Activated naive CD4-positive, alpha-beta T cell treated with anti-CD3 and anti-CD28 coated beads, Interleukin-2, amount 50 U/mL, for 24 hours (primary cell): ENCODE data around the gene LYRM1.

ENCODE experiments used
- H3K27ac Mint-ChIP-seq: one replicate; pipeline ENCODE4 v1.8.0; 2021; ENCODE audit warnings: mild to moderate bottlenecking, mixed read lengths
- H3K27me3 Mint-ChIP-seq: one replicate; pipeline ENCODE4 v1.8.0; 2021; ENCODE audit warnings: mixed read lengths
- H3K36me3 Mint-ChIP-seq: one replicate; pipeline ENCODE4 v1.8.0; 2021; ENCODE audit warnings: mixed read lengths
- H3K4me1 Mint-ChIP-seq: one replicate; pipeline ENCODE4 v1.8.0; 2021; ENCODE audit warnings: mixed read lengths
- H3K4me3 Mint-ChIP-seq: one replicate; pipeline ENCODE4 v1.8.0; 2021; ENCODE audit warnings: mild to moderate bottlenecking, mixed read lengths
- H3K9me3 Mint-ChIP-seq: one replicate; pipeline ENCODE4 v1.8.0; 2021; ENCODE audit warnings: mixed read lengths

The LYRM1 gene

GRCh38 chr16:20866801-20867200, 33.8 kb upstream of the LYRM1 start:
- no peaks in the 10 kb centered on the region for H3K27me3 Mint-ChIP-seq
- H3K4me1 Mint-ChIP-seq, result peaks cover 31% of the 10 kb centered on the region
- no peak overlapping the region for H3K4me3 Mint-ChIP-seq
- no peak overlapping the region for H3K27ac Mint-ChIP-seq
- H3K9me3 Mint-ChIP-seq, result no peaks in the 10 kb centered on the region
- peaks cover 14% of the 10 kb centered on the region for H3K36me3 Mint-ChIP-seq

DNA sequence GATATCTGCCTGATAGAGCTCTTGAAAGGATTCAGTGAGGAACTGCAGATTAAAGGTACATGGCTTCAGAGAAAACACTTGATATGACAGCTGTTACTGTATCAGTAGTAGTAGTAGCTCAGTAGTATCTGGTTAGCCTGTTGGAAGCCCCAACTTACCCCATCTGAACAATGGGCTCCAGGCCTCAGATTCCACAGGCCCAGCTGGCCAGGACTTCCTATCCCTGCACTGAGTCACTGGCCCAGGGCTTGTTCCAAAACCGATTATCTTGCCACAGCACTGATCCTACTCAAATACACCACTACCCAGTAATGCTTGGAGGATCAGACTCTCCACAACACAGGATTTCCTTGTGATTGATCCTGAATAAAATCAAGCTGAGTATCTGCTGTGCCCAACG, 33.0 kb upstream of the LYRM1 start:
- Mint-ChIP-seq H3K36me3 (peaks cover 10% of the 10 kb centered on the region), H3K4me1 (peaks cover 39% of the 10 kb centered on the region), H3K4me3 (no peak overlapping the region), H3K27ac (no peak overlapping the region), H3K9me3 (no peaks in the 10 kb centered on the region), H3K27me3 (no peaks in the 10 kb centered on the region)

DNA sequence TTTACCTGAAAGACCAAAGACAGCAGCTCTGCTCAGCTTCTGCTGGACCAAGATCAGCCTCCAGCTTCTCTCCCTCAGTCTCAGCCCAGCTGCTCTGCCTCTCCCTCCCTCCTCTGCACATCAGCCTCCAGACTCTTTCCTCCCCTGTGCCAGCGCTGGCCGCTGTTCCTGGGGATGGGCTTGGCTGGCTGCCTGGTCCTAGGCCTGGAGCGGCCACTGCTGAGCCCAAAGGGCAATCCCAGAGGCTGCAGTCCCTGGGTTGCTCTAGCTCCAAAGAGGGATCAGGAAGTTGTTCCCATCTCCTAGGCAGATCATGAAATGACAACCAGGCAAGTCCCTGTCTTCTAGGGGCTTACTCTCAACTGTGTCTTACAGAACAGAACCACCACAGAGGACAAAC, 31.7 kb upstream of the LYRM1 start:
- Mint-ChIP-seq H3K27ac (no peak overlapping the region), H3K4me1 (peaks cover 48% of the 10 kb centered on the region), H3K4me3 (no peak overlapping the region), H3K36me3 (peaks cover 10% of the 10 kb centered on the region), H3K9me3 (no peaks in the 10 kb centered on the region), H3K27me3 (no peaks in the 10 kb centered on the region)

DNA sequence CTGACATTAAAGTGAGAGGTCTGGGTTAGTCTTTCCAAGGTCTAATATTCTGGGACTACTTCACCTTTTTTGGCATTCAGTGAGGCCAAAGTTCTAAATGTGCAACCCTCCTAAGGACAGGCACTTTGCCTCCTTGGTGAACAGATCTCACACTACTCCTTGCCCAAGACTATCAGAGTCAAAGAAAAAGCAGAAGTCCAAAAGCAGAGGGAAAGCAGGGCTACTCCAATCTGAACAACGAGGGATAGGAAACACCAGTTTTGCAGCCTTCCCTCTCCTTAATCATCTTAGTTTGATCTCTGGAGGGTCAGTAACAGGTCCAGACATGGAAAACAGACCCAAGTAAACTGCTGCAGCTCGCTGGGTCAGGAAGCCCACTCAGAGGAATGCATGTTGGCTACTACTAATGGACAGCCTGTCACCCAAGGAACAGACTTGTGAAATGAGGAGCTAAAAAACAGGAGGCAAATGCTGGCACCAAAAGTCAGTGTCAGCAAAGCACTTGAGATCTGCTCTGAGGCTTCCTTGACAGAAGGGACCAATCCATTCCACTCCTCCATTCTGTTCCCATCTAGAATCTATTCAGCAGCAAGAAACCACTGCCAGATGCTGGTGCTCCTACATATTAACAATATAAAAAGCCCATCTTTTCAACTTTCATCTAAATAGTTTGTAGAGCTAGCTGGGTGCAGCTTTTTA, 30.3 kb upstream of the LYRM1 start:
- Mint-ChIP-seq H3K27me3 (no peaks in the 10 kb centered on the region), H3K4me3 (no peak overlapping the region), H3K27ac (no peak overlapping the region), H3K4me1 (peaks cover 53% of the 10 kb centered on the region), H3K36me3 (peaks cover 7% of the 10 kb centered on the region), H3K9me3 (no peaks in the 10 kb centered on the region)

- Mint-ChIP-seq H3K27ac (no peak overlapping the region), H3K36me3 (peaks cover 7% of the 10 kb centered on the region), H3K9me3 (no peaks in the 10 kb centered on the region), H3K4me3 (no peak overlapping the region), H3K27me3 (no peaks in the 10 kb centered on the region), H3K4me1 (peaks cover 59% of the 10 kb centered on the region)
Measured at GRCh38 chr16:20871258-20871657, 29.3 kb upstream of the LYRM1 start.

- no peak overlapping the region for H3K27ac Mint-ChIP-seq
- H3K9me3 Mint-ChIP-seq, result no peaks in the 10 kb centered on the region
- H3K27me3 Mint-ChIP-seq, result no peaks in the 10 kb centered on the region
- H3K4me1 Mint-ChIP-seq, result peaks cover 55% of the 10 kb centered on the region
- H3K4me3 Mint-ChIP-seq, result no peak overlapping the region
- peaks cover 4% of the 10 kb centered on the region for H3K36me3 Mint-ChIP-seq
Measured at GRCh38 chr16:20871941-20872815, 28.4 kb upstream of the LYRM1 start.

DNA sequence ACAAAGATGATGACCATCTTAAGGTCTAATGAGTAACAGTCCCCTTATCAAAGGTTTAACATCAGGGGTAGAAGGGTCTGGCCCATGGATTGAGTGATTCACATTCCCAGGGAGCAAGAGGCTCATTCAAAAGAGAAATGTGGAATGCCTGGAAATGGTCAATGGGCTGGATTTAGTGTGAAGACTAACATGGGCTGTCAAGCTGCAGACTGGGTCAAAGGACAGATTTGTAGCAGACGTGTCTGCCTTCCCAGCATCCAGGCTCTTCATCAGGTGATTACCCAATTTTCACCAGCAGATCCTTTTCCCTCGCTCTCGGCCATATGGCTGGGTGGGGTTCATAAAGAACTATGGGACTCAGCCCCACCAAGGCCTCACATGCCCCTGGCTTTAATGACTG, 27.2 kb upstream of the LYRM1 start:
- Mint-ChIP-seq H3K9me3 (no peaks in the 10 kb centered on the region), H3K36me3 (peaks cover 4% of the 10 kb centered on the region), H3K4me1 (peaks cover 57% of the 10 kb centered on the region), H3K4me3 (peak overlapping the region; percentile 68), H3K27me3 (no peaks in the 10 kb centered on the region), H3K27ac (peak overlapping the region; percentile 66)

GRCh38 chr16:20874088-20874581, 26.4 kb upstream of the LYRM1 start:
- Mint-ChIP-seq H3K36me3 (peaks cover 2% of the 10 kb centered on the region), H3K4me1 (peaks cover 65% of the 10 kb centered on the region), H3K4me3 (peak overlapping the region; percentile 68), H3K9me3 (no peaks in the 10 kb centered on the region), H3K27me3 (no peaks in the 10 kb centered on the region), H3K27ac (peak overlapping the region; percentile 71)

DNA sequence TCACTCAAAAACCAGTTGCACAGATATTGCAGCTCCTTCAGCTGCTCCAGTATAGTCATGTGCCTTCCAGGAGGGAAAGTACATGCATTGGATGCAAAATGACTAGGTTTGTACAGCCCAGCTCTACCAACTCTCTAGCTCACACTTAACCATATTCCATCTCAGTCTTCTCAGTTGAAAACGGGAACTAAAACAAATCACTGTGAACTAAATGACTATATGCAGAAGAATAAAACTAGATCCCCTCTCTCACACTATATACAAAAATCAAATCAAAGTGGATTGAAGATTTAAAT, 25.3 kb upstream of the LYRM1 start:
- Mint-ChIP-seq H3K27me3 (no peaks in the 10 kb centered on the region), H3K4me3 (peak overlapping the region; percentile 41), H3K36me3 (peaks cover 2% of the 10 kb centered on the region), H3K27ac (peak overlapping the region; percentile 37), H3K4me1 (peaks cover 72% of the 10 kb centered on the region), H3K9me3 (no peaks in the 10 kb centered on the region)

DNA sequence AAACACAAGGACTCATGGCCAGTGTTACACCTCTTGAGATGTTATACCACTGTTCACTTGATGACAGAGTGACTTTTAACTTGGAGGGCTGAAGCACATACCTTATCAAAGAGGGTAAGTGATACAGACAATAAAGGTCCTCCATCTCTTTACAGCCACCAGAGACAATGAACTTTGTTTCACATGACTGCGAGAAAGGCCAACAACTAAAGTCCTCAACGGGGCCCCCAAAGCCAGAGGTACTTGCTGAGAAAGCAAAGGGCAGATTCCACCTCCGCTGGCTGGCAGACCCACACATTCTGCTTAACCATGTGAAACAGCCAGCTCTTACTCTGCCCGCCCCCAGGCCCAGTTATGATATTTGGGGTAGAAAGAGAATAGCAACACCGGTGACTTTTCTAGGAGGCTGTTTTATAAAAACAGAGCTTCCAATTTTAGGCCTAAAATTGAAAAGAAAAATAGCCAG, 21.9 kb upstream of the LYRM1 start:
- H3K4me3 Mint-ChIP-seq, result no peak overlapping the region
- peaks cover 2% of the 10 kb centered on the region for H3K36me3 Mint-ChIP-seq
- H3K27ac Mint-ChIP-seq, result peak overlapping the region; percentile 23
- H3K4me1 Mint-ChIP-seq, result peaks cover 52% of the 10 kb centered on the region
- no peaks in the 10 kb centered on the region for H3K9me3 Mint-ChIP-seq
- no peaks in the 10 kb centered on the region for H3K27me3 Mint-ChIP-seq

DNA sequence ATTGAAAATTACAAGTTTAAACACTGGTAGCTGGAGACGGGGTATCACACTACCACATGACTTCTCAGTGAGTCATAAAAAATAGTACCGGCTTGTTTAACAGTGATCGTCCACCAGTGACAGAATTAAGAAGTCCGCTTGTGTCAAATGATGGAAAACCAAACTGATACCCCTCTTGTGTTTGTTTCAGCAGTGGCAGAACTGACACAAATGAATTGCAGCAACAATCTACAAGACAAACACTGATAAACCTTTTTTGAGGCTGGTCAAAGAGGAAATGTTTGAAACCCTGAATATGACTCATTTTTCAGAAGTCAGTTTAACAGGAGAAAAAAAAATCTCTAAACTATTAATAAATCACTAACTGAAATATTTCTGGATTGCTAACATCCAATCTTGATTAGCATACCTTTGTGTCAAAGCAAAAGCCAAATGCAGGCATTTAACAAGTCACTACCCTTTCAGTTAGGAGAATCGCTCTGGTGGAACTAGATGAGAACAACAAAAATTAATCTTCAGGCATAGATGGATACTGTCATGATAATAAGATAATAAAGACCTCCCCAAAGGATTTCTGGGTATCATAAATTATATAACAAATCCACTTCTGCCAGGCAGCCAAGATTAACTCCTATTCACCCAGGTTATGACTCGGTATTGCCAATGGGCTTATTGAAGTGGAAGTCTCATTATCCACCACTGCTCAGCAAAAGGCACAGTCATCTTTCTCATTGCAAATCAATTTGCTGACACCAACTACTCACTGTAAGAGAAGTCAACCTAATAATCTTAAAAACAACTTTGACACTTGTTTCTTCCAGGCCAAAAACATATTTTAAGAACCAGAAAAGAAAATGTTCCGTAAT, 21.2 kb upstream of the LYRM1 start:
- no peaks in the 10 kb centered on the region for H3K27me3 Mint-ChIP-seq
- peaks cover 2% of the 10 kb centered on the region for H3K36me3 Mint-ChIP-seq
- H3K9me3 Mint-ChIP-seq, result no peaks in the 10 kb centered on the region
- H3K27ac Mint-ChIP-seq, result no peak overlapping the region
- H3K4me3 Mint-ChIP-seq, result no peak overlapping the region
- peaks cover 52% of the 10 kb centered on the region for H3K4me1 Mint-ChIP-seq

DNA sequence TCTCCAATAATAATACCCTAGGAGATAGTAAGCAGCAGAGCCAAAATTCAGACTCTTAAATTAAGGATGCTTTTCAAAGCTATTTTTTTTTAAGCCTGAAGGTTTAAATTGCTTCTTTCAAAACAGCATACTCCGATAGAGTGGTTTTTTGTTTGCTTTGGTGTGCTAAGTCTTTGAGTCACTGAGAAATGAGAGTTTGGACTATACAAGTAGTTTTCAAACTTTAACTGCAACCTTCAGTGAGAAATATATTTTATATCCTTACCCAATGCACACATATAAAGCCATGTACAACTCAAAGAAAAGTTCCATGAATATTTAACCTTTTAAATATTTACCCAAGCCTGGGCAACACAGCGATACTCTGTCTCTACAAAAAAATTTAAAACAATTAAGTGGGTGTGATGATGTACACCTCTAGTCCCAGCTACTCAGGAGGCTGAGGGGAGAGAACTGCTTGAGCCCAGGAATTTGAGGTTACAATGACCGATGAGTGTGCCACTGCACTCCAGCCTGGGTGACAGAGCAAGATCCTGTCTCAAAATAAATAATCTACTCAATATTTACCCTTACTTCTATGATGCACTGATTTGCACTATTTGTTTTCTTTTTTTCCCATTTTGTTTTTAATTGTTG, 19.6 kb upstream of the LYRM1 start:
- Mint-ChIP-seq H3K4me3 (no peak overlapping the region), H3K4me1 (peaks cover 41% of the 10 kb centered on the region), H3K9me3 (no peaks in the 10 kb centered on the region), H3K27me3 (no peaks in the 10 kb centered on the region), H3K27ac (no peak overlapping the region), H3K36me3 (peaks cover 2% of the 10 kb centered on the region)

GRCh38 chr16:20881503-20881878, 19.1 kb upstream of the LYRM1 start:
- Mint-ChIP-seq H3K4me3 (no peak overlapping the region), H3K4me1 (peaks cover 40% of the 10 kb centered on the region), H3K27me3 (no peaks in the 10 kb centered on the region), H3K9me3 (no peaks in the 10 kb centered on the region), H3K36me3 (peaks cover 6% of the 10 kb centered on the region), H3K27ac (no peak overlapping the region)

DNA sequence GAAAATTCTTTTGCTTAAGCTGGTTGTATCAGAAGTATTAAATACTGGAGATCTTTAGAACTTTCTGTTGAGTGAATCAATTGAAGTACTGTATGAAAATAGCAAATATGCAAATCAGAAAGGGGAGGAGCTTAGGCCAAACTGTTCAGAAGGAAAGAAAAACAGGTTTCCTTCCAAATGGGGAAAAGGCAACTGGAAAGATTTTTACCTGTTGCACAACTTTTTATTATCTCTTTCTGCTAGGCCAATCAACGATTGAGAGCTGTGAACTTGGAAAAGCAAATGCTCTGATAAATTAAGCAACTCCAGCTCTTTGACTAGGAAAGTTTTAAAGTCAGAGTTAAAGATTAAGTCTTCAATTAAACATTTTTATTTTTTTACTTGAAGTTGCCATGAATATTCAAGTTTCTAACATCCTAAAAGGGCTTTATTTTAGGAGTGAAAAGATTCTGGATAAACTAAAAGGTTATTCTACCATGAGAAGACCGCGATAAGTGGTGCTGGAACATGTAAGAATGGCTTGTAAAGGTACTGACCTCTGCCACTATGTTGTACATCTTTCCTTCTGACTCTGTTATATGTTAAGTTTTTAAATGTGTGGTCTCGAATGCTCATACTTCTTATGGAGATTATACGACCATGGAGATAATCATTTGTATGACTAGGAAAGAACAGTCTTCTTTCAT, 16.9 kb upstream of the LYRM1 start:
- Mint-ChIP-seq H3K9me3 (no peaks in the 10 kb centered on the region), H3K27ac (no peak overlapping the region), H3K27me3 (no peaks in the 10 kb centered on the region), H3K36me3 (peaks cover 6% of the 10 kb centered on the region), H3K4me3 (no peak overlapping the region), H3K4me1 (peaks cover 32% of the 10 kb centered on the region)

DNA sequence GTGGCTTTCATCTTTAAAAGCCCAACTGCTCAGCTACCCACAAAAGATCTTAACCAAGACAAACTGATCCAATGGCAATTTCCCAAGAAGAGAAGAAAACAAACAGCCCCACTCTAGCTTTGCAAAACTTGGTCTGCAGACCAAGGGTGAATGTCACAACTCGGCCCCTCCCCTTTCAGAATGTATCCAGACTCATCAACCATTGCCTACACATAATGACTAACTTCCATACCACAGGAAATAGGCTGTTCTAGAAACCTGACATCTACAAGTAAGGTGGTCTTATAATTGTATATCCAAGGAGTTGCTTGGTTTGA, 16.4 kb upstream of the LYRM1 start:
- Mint-ChIP-seq H3K36me3 (peaks cover 6% of the 10 kb centered on the region), H3K4me3 (no peak overlapping the region), H3K27me3 (no peaks in the 10 kb centered on the region), H3K9me3 (no peaks in the 10 kb centered on the region), H3K27ac (no peak overlapping the region), H3K4me1 (peaks cover 27% of the 10 kb centered on the region)
